Sigmoid colon (tissue), 7 donors: ENCODE results near the gene RIN1. TPM values are rescaled to one million over a fixed set of nuclear protein-coding genes. Genes with fewer than 3 reads are reported as not detected.

Experiments
- DNase-seq: peaks from one replicate; pipeline ENCODE4 v3.0.0-alpha.2; 2019
- H3K27ac ChIP-seq, 4 donors: fragments of 200-600 bp; sonication (generic); one replicate each; pipeline ENCODE4 v1.5.1; 2016 to 2019; ENCODE audit warnings: mild to moderate bottlenecking in 1 of 4
- H3K27me3 ChIP-seq, 3 donors: fragments of 200-600 bp; sonication (generic); one replicate each; pipeline ENCODE4 v1.5.1; 2019; ENCODE audit warnings: mild to moderate bottlenecking in 1 of 3
- H3K36me3 ChIP-seq, 4 donors: fragments of 200-600 bp; sonication (generic); one replicate each; pipeline ENCODE4 v1.5.1; 2016 to 2019
- H3K4me1 ChIP-seq, 4 donors: fragments of 200-600 bp; sonication (generic); one replicate each; pipeline ENCODE4 v1.5.1; 2017 to 2019
- H3K4me3 ChIP-seq, 4 donors: fragments of 200-600 bp; sonication (generic); one replicate each; pipeline ENCODE4 v1.5.1; 2017 to 2019; ENCODE audit warnings: mild to moderate bottlenecking in 2 of 4, moderate library complexity in 1 of 4
- H3K9me3 ChIP-seq, 4 donors: fragments of 200-600 bp in 3 of 4; sonication (generic) in 3 of 4; one replicate each; pipeline versions ENCODE4 v1.5.1 to v1.6.1; 2013 to 2019
- CTCF ChIP-seq, 4 experiments: fragments of 450-650 bp in 3 of 4; fragments of 200-600 bp in 1 of 4; IDR thresholded peaks; one replicate each; pipeline ENCODE4 v1.5.1; 2016 to 2019; ENCODE audit warnings: antibody characterized with exemption in 4 of 4, mild to moderate bottlenecking in 3 of 4, moderate library complexity in 2 of 4
- EP300 ChIP-seq, 4 donors: sonication (generic); formaldehyde crosslinking; IDR thresholded peaks; one replicate each; pipeline ENCODE4 v1.6.1; 2017; ENCODE audit warnings: antibody characterized with exemption in 4 of 4
- POLR2A ChIP-seq, 2 donors: fragments of 450-650 bp; IDR thresholded peaks; one replicate each; pipeline ENCODE4 v1.6.1; 2016; ENCODE audit warnings: antibody characterized with exemption in 2 of 2, mild to moderate bottlenecking in 2 of 2, moderate library complexity in 2 of 2
- POLR2AphosphoS5 ChIP-seq, 4 donors: sonication (generic); formaldehyde crosslinking; IDR thresholded peaks; one replicate each; pipeline ENCODE4 v1.6.1; 2017; ENCODE audit warnings: antibody characterized with exemption in 4 of 4
- WGBS, 2 donors: extraction: QIAGEN DNeasy Blood & Tissue Kit; methylation state at CpG; one replicate each; pipeline ENCODE4 v1.1.7; 2013; 5-methylcytosine and 5-hydroxymethylcytosine counted together
- intact Hi-C: fragments of 100-400 bp; cut with DNase I; formaldehyde crosslinking; loops from one replicate; pipeline ENCODE4 v1.15.1; 2023
- polyA plus RNA-seq, 3 donors: library from polyadenylated mRNA; stranded (reverse); fragments of 200-250 nt; gene quantifications; one replicate each; pipeline ENCODE4 v1.2.3, GENCODE V29; 2013
- total RNA-seq, 4 donors: library from RNA; depleted of rRNA; stranded (reverse); fragments of >200 nt; gene quantifications; one replicate each; pipeline ENCODE4 v1.1.0, GENCODE V29; 2016
- donor health status: healthy with polysubstance abuse.
- donor health status: Bipolar disorder and iron deficiency.
- donor health status: healthy.

Gene RIN1
- total and polyA plus RNA-seq, 7 donors: 0.68 to 10.2 (median 2.9) TPM

- intact Hi-C loops: loop anchor here (1.0 to 5.0 kb wide), 2 partner anchors 33 to 42 kb away; no protein-coding TSS in a partner anchor
- Histone ChIP-seq H3K27me3 (no peaks in the 10 kb centered on the region), H3K9me3 (no peaks in the 10 kb centered on the region), H3K36me3 (peaks cover 10 to 26% (median 17%) of the 10 kb centered on the region in 4 donors), H3K27ac (peak overlapping the region; percentile 85 to 91 (median 87)), H3K4me1 (peaks cover 4 to 41% (median 40%) of the 10 kb centered on the region in 4 donors), H3K4me3 (peak overlapping the region; percentile 82 to 97 (median 90))
- TF ChIP-seq POLR2AphosphoS5 (IDR thresholded peaks at IDR 0.05): no peak
- TF ChIP-seq EP300 (IDR thresholded peaks at IDR 0.05): no peak
- TF ChIP-seq POLR2A (IDR thresholded peaks at IDR 0.05): no peak
- no peak for TF ChIP-seq CTCF (IDR thresholded peaks at IDR 0.05)
- 2 to 11% methylated on average over 7 of the region's 7 CpGs for WGBS, 2 donors
- no peak for DNase-seq
Measured at GRCh38 chr11:66345316-66345649, 9.0 kb upstream of the RIN1 start.

GRCh38 chr11:66344550-66345315, 8.5 kb upstream of the RIN1 start, which contains the start of gene BRMS1:
TSS of gene BRMS1 (minus strand) at chr11:66345104. CDS start at chr11:66342234, 2,870 bp downstream.
- Histone ChIP-seq H3K36me3 (peaks cover 10 to 31% (median 21%) of the 10 kb centered on the region in 4 donors), H3K27me3 (no peaks in the 10 kb centered on the region), H3K4me3 (peak within 1 kb of the TSS; percentile 82 to 97 (median 90)), H3K27ac (peak within 1 kb of the TSS; percentile 85 to 91 (median 87)), H3K9me3 (no peaks in the 10 kb centered on the region), H3K4me1 (peaks cover 4 to 41% (median 40%) of the 10 kb centered on the region in 4 donors)
- TF ChIP-seq CTCF (IDR thresholded peaks at IDR 0.05) (peak in 3 of 4 experiments; percentile 6 to 42 (median 12)), EP300 (IDR thresholded peaks at IDR 0.05) (peak in 1 of 4 donors; percentile 41), POLR2A (IDR thresholded peaks at IDR 0.05) (peak; percentile 78 to 87), POLR2AphosphoS5 (IDR thresholded peaks at IDR 0.05) (peak; percentile 85 to 96 (median 95))
- 0% methylated on average over 59 of the region's 59 CpGs for WGBS, 2 donors
- intact Hi-C loops: loop anchor here (1.0 to 5.0 kb wide), 2 partner anchors 32 to 43 kb away; no protein-coding TSS in a partner anchor
- DNase-seq: peak; percentile 99

- intact Hi-C loops: no loop called here
- peak; percentile 34 for DNase-seq
- 93% methylated on average over 8 of the region's 8 CpGs for WGBS, 2 donors
- no peak overlapping the region for H3K27ac ChIP-seq
- no peaks in the 10 kb centered on the region for H3K27me3 ChIP-seq
- H3K4me3 ChIP-seq: no peak overlapping the region
- no peak for TF ChIP-seq EP300 (IDR thresholded peaks at IDR 0.05)
- TF ChIP-seq POLR2A (IDR thresholded peaks at IDR 0.05): no peak
- TF ChIP-seq POLR2AphosphoS5 (IDR thresholded peaks at IDR 0.05): no peak
- TF ChIP-seq CTCF (IDR thresholded peaks at IDR 0.05): no peak
- peaks cover 4 to 39% (median 37%) of the 10 kb centered on the region in 4 donors for H3K4me1 ChIP-seq
- no peaks in the 10 kb centered on the region for H3K9me3 ChIP-seq
- H3K36me3 ChIP-seq: peaks cover 10 to 47% (median 29%) of the 10 kb centered on the region in 4 donors
Measured at GRCh38 chr11:66343176-66343575, 6.9 kb upstream of the RIN1 start.

GRCh38 chr11:66341502-66342126, 5.4 kb upstream of the RIN1 start:
- Histone ChIP-seq H3K27ac (no peak overlapping the region), H3K27me3 (no peaks in the 10 kb centered on the region), H3K4me1 (peaks cover 0 to 37% (median 37%) of the 10 kb centered on the region in 4 donors), H3K4me3 (no peak overlapping the region), H3K36me3 (peaks cover 10 to 58% (median 33%) of the 10 kb centered on the region in 4 donors), H3K9me3 (no peaks in the 10 kb centered on the region)
- TF ChIP-seq CTCF (IDR thresholded peaks at IDR 0.05): no peak
- no peak for TF ChIP-seq POLR2A (IDR thresholded peaks at IDR 0.05)
- TF ChIP-seq POLR2AphosphoS5 (IDR thresholded peaks at IDR 0.05): no peak
- TF ChIP-seq EP300 (IDR thresholded peaks at IDR 0.05): no peak
- WGBS, 2 donors: 96 to 97% methylated on average over 21 of the region's 21 CpGs
- intact Hi-C loops: no loop called here
- no peak for DNase-seq
